Naive thymus-derived CD4-positive, alpha-beta T cell (primary cell): ENCODE results near the gene TCL1A. TPM values are rescaled to one million over a fixed set of nuclear protein-coding genes. Genes with fewer than 3 reads are reported as not detected.

Source experiments
- ATAC-seq: fragments of 150-1000 bp; cut with Tn5 transposase; 2 replicates; pipeline ENCODE4 v1.10.0; 2021; ENCODE audit warnings: mild to moderate bottlenecking, moderate library complexity
- CTCF ChIA-PET: fragments of 350-600 bp; sonication (Branson Sonifier 250); formaldehyde crosslinking; loops from one replicate; lab custom pipeline; 2021; ENCODE audit warnings: antibody characterized with exemption; lab: Charles Lee
- POLR2A ChIA-PET: fragments of 350-600 bp; sonication (Branson Sonifier 250); formaldehyde crosslinking; loops from one replicate; lab custom pipeline; 2021; ENCODE audit warnings: antibody characterized with exemption, inconsistent platforms; lab: Charles Lee
- DNase-seq, 9 donors: peaks; one replicate each; pipeline versions ENCODE4 v3.0.0 to v3.0.0-alpha.2; 2020 to 2022; ENCODE audit warnings: mixed read lengths in 1 of 9
- H3K27ac ChIP-seq: one replicate; pipeline ENCODE4 v1.7.0; 2013; ENCODE audit warnings: mild to moderate bottlenecking, low read depth, low read length, moderate library complexity
- H3K27me3 ChIP-seq, 2 donors: one replicate each; pipeline ENCODE4 v1.7.0; 2013; ENCODE audit warnings: low read length in 2 of 2, mild to moderate bottlenecking in 2 of 2, moderate library complexity in 2 of 2; ENCODE audit not compliant: control insufficient read depth in 2 of 2, insufficient read depth in 2 of 2
- H3K36me3 ChIP-seq, 3 experiments: 1 replicate in 2 of 3; 2 replicates in 1 of 3; pipeline ENCODE4 v1.7.0; 2013; ENCODE audit warnings: low read length in 3 of 3, mild to moderate bottlenecking in 3 of 3, moderate library complexity in 1 of 3; ENCODE audit not compliant: insufficient read depth in 3 of 3, control insufficient read depth in 2 of 3
- H3K4me1 ChIP-seq, 2 donors: one replicate each; pipeline ENCODE4 v1.7.0; 2013; ENCODE audit warnings: low read length in 2 of 2, mild to moderate bottlenecking in 2 of 2, moderate library complexity in 1 of 2; ENCODE audit not compliant: control insufficient read depth in 2 of 2, insufficient read depth in 2 of 2
- H3K4me3 ChIP-seq: 2 replicates; pipeline ENCODE4 v1.7.0; 2013; ENCODE audit warnings: mild to moderate bottlenecking, low read length
- H3K9me3 ChIP-seq, 3 experiments: 1 replicate in 2 of 3; 2 replicates in 1 of 3; pipeline ENCODE4 v1.7.0; 2013; ENCODE audit warnings: low read length in 3 of 3; ENCODE audit not compliant: control insufficient read depth in 2 of 3
- H3K27ac Mint-ChIP-seq, 9 donors: one replicate each; pipeline ENCODE4 v1.8.0; 2020 to 2022; ENCODE audit warnings: mixed read lengths in 9 of 9, mild to moderate bottlenecking in 8 of 9, moderate library complexity in 5 of 9, inconsistent platforms in 2 of 9
- H3K27me3 Mint-ChIP-seq, 5 donors: one replicate each; pipeline ENCODE4 v1.8.0; 2021 to 2022; ENCODE audit warnings: mixed read lengths in 5 of 5, mild to moderate bottlenecking in 1 of 5
- H3K36me3 Mint-ChIP-seq, 5 donors: one replicate each; pipeline ENCODE4 v1.8.0; 2020 to 2022; ENCODE audit warnings: mixed read lengths in 5 of 5, mild to moderate bottlenecking in 3 of 5, inconsistent platforms in 1 of 5
- H3K4me1 Mint-ChIP-seq, 7 donors: one replicate each; pipeline ENCODE4 v1.8.0; 2020 to 2022; ENCODE audit warnings: mixed read lengths in 7 of 7, mild to moderate bottlenecking in 3 of 7, inconsistent platforms in 1 of 7
- H3K4me3 Mint-ChIP-seq, 10 donors: one replicate each; pipeline ENCODE4 v1.8.0; 2020 to 2022; ENCODE audit warnings: mild to moderate bottlenecking in 10 of 10, mixed read lengths in 10 of 10, moderate library complexity in 6 of 10, inconsistent platforms in 2 of 10
- H3K9me3 Mint-ChIP-seq, 11 donors: one replicate each; pipeline ENCODE4 v1.8.0; 2020 to 2022; ENCODE audit warnings: mixed read lengths in 11 of 11, mild to moderate bottlenecking in 4 of 11, inconsistent platforms in 1 of 11, moderate library complexity in 1 of 11
- intact Hi-C, 2 donors: fragments of 100-400 bp; cut with micrococcal nuclease; formaldehyde crosslinking; loops; one replicate each; pipeline ENCODE4 v1.15.1; 2023
- polyA plus RNA-seq, 2 donors: library from polyadenylated mRNA; unstranded; fragments of 300-500 nt; fragmentation: Illumina TruSeq; gene quantifications; one replicate each; pipeline ENCODE4 v1.2.3, GENCODE V29; 2021
- total RNA-seq, 6 experiments: library from RNA in 5 of 6; stranded (reverse) in 5 of 6; gene quantifications; 1 replicate in 5 of 6; 2 replicates in 1 of 6; pipeline ENCODE4 v1.2.3 and lab custom pipeline; 2021 to 2026

The TCL1A gene
- total and polyA plus RNA-seq, 7 experiments from 2014 or later = 0.42 to 4.9 (median 0.92) TPM; not detected in 2

DNA sequence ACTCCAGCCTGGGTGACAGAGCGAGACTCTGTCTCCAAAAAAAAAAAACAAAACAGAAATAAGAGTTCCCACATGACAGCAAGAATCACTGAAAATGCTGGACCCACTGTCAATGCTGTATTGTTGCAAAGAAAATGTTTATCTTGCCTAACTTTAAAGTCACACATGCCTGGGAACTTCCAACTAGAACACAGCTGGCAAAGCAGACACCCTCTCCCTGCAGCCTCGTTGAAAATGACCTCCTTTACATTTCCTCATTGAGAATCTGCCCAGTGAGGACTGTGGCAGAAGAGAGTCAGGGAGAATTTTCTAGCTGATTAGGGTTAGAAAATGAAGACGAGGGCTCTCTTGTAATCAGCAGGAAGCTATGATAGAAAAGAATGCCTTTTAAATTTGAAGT is 42.8 kb upstream of the TCL1A start:
- no peak overlapping the region for H3K27ac ChIP-seq
- H3K4me1 ChIP-seq = no peaks in the 10 kb centered on the region
- no peaks in the 10 kb centered on the region for H3K9me3 ChIP-seq
- Mint-ChIP-seq H3K27ac (no peak overlapping the region), H3K27me3 (peaks cover 8 to 40% (median 32%) of the 10 kb centered on the region in 5 donors), H3K4me1 (no peaks in the 10 kb centered on the region), H3K9me3 (peaks cover 0 to 5% (median 0%) of the 10 kb centered on the region in 11 donors), H3K4me3 (no peak overlapping the region), H3K36me3 (no peaks in the 10 kb centered on the region)
- ATAC-seq = no peak
- CTCF ChIA-PET = no interaction called here
- no peak for DNase-seq
- POLR2A ChIA-PET = no interaction called here
- H3K27me3 ChIP-seq = no peaks in the 10 kb centered on the region
- no peaks in the 10 kb centered on the region for H3K36me3 ChIP-seq
- H3K4me3 ChIP-seq = no peak overlapping the region
- intact Hi-C loops = no loop called here

DNA sequence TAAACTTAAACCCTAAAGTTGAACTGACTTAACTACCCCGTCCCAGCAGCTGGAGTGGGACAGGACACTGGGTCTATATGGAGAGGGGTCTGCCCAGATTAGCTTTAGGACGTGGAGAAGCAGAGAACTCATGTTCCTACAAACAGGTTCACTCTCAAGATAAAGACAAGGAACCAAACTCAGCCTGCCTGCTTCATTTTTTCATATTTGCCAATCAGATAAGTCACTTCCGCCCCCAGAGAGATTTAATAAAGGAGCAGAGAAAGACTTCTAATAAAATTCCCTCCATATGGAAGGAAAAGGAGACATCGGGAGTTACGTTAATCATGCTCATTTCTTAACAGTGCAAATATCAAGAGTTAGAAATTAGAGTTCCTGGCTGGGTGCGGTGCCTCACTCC is 42.2 kb upstream of the TCL1A start:
- CTCF ChIA-PET = interaction anchor here (1.1 kb wide), 1 partner anchor 19 kb away, joined by 3 read pairs; no protein-coding TSS in a partner anchor
- Mint-ChIP-seq H3K27me3 (peaks cover 5 to 35% (median 26%) of the 10 kb centered on the region in 5 donors), H3K4me1 (no peaks in the 10 kb centered on the region), H3K27ac (no peak overlapping the region), H3K9me3 (peaks cover 0 to 5% (median 0%) of the 10 kb centered on the region in 11 donors), H3K36me3 (no peaks in the 10 kb centered on the region), H3K4me3 (no peak overlapping the region)
- no peaks in the 10 kb centered on the region for H3K27me3 ChIP-seq
- no peak for ATAC-seq
- H3K4me3 ChIP-seq = no peak overlapping the region
- DNase-seq = no peak
- H3K27ac ChIP-seq = no peak overlapping the region
- intact Hi-C loops = no loop called here
- POLR2A ChIA-PET = no interaction called here
- H3K36me3 ChIP-seq = no peaks in the 10 kb centered on the region
- no peaks in the 10 kb centered on the region for H3K9me3 ChIP-seq
- no peaks in the 10 kb centered on the region for H3K4me1 ChIP-seq

GRCh38 chr14:95741781-95742180 is 27.9 kb upstream of the TCL1A start:
- no peak overlapping the region for H3K27ac Mint-ChIP-seq
- H3K36me3 ChIP-seq = no peaks in the 10 kb centered on the region
- H3K4me1 Mint-ChIP-seq = peaks cover 5 to 17% (median 11%) of the 10 kb centered on the region in 7 donors
- peaks cover 3 to 11% (median 6%) of the 10 kb centered on the region in 5 donors for H3K36me3 Mint-ChIP-seq
- H3K27me3 Mint-ChIP-seq = peaks cover 0 to 6% (median 0%) of the 10 kb centered on the region in 5 donors
- DNase-seq (no peak), ATAC-seq (no peak)
- H3K4me1 ChIP-seq = peaks cover 0 to 10% of the 10 kb centered on the region in 2 donors
- no peak overlapping the region for H3K27ac ChIP-seq
- intact Hi-C loops = no loop called here
- peaks cover 6 to 27% (median 12%) of the 10 kb centered on the region in 11 donors for H3K9me3 Mint-ChIP-seq
- ChIA-PET POLR2A (no interaction called here), CTCF (no interaction called here)
- no peaks in the 10 kb centered on the region for H3K27me3 ChIP-seq
- H3K9me3 ChIP-seq = peaks cover 0 to 15% (median 0%) of the 10 kb centered on the region in 3 experiments
- no peak overlapping the region for H3K4me3 ChIP-seq
- no peak overlapping the region for H3K4me3 Mint-ChIP-seq

GRCh38 chr14:95741038-95741490 is 27.1 kb upstream of the TCL1A start:
- intact Hi-C loops = no loop called here
- H3K27me3 ChIP-seq = no peaks in the 10 kb centered on the region
- H3K4me3 Mint-ChIP-seq = no peak overlapping the region
- no peak overlapping the region for H3K27ac ChIP-seq
- ChIA-PET POLR2A (no interaction called here), CTCF (no interaction called here)
- peaks cover 0 to 10% of the 10 kb centered on the region in 2 donors for H3K4me1 ChIP-seq
- peaks cover 5 to 17% (median 11%) of the 10 kb centered on the region in 7 donors for H3K4me1 Mint-ChIP-seq
- H3K9me3 ChIP-seq = peaks cover 0 to 15% (median 0%) of the 10 kb centered on the region in 3 experiments
- DNase-seq (no peak), ATAC-seq (no peak)
- H3K36me3 ChIP-seq = no peaks in the 10 kb centered on the region
- H3K27me3 Mint-ChIP-seq = peaks cover 0 to 8% (median 0%) of the 10 kb centered on the region in 5 donors
- peaks cover 6 to 31% (median 12%) of the 10 kb centered on the region in 11 donors for H3K9me3 Mint-ChIP-seq
- peaks cover 3 to 11% (median 6%) of the 10 kb centered on the region in 5 donors for H3K36me3 Mint-ChIP-seq
- H3K27ac Mint-ChIP-seq = no peak overlapping the region
- H3K4me3 ChIP-seq = no peak overlapping the region

DNA sequence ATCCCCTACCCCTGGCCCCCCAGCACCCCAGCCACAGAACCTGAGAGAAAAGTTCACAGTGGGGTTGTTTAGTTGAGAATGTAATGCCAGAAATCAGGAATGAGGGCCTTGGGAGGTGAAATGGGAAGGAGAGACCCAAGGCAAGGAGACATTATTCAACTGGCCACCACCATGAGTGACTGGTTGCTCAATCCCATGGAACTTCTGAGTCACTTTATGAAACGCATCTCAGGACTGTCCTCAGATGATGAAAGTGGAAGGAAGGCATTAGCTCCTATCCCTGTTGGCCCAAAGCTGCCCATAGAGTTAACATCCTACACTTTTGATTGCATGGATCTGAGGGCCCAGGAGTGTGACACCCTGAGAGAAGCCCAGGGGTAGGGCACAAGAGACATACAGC is 25.4 kb upstream of the TCL1A start:
- POLR2A ChIA-PET = no interaction called here
- intact Hi-C loops = no loop called here

DNA sequence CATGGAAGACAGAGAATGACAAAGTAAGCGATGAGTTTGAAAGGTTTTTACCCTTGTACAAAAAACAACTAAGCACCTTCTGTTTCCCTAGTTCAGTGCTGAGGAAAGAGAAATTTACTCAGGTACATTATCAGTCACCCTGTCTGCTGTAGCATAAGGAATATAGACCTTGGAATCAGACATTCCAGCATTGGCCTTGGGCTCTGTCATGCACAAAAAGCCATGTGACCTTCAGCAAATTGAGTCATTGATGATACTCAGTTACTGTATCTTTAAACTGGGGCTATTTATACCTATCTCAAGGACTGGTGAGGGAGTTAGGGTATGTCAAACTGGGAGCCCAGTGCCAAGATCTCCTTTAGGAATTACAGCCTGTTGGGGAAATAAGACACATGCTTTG is 19.3 kb upstream of the TCL1A start:
- POLR2A ChIA-PET = no interaction called here
- no peak overlapping the region for H3K27ac ChIP-seq
- H3K27me3 ChIP-seq = no peaks in the 10 kb centered on the region

More for the DNA sequence above, 25.4 kb upstream of the TCL1A start:
- H3K36me3 Mint-ChIP-seq = peaks cover 3 to 11% (median 6%) of the 10 kb centered on the region in 5 donors
- peaks cover 5 to 17% (median 11%) of the 10 kb centered on the region in 7 donors for H3K4me1 Mint-ChIP-seq
- peaks cover 0 to 8% (median 3%) of the 10 kb centered on the region in 5 donors for H3K27me3 Mint-ChIP-seq
- H3K4me1 ChIP-seq = peaks cover 0 to 10% of the 10 kb centered on the region in 2 donors
- peak overlapping the region in 3 of 10 donors; percentile 56 to 71 (median 68) for H3K4me3 Mint-ChIP-seq
- no peaks in the 10 kb centered on the region for H3K27me3 ChIP-seq
- no peak for DNase-seq
- no peaks in the 10 kb centered on the region for H3K36me3 ChIP-seq
- H3K4me3 ChIP-seq = no peak overlapping the region
- ATAC-seq = no peak
- H3K27ac Mint-ChIP-seq = peak overlapping the region in 7 of 9 donors; percentile 56 to 95 (median 88)
- peaks cover 0 to 15% (median 0%) of the 10 kb centered on the region in 3 experiments for H3K9me3 ChIP-seq
- CTCF ChIA-PET = no interaction called here
- H3K9me3 Mint-ChIP-seq = peaks cover 6 to 31% (median 13%) of the 10 kb centered on the region in 11 donors
- H3K27ac ChIP-seq = no peak overlapping the region

GRCh38 chr14:95730126-95730525 is 16.2 kb upstream of the TCL1A start:
- intact Hi-C loops = no loop called here

More for the DNA sequence above, 19.3 kb upstream of the TCL1A start:
- Histone ChIP-seq H3K9me3 (peaks cover 0 to 2% (median 0%) of the 10 kb centered on the region in 3 experiments), H3K4me3 (no peak overlapping the region), H3K4me1 (no peaks in the 10 kb centered on the region), H3K36me3 (no peaks in the 10 kb centered on the region)
- Mint-ChIP-seq H3K36me3 (peaks cover 0 to under 1% (median 0%) of the 10 kb centered on the region in 5 donors), H3K27ac (no peak overlapping the region), H3K4me3 (no peak overlapping the region), H3K27me3 (peaks cover 12 to 39% (median 27%) of the 10 kb centered on the region in 5 donors), H3K4me1 (peaks cover 0 to 9% (median 2%) of the 10 kb centered on the region in 7 donors), H3K9me3 (peaks cover 0 to 10% (median 3%) of the 10 kb centered on the region in 11 donors)
- ATAC-seq (no peak), DNase-seq (no peak)
- CTCF ChIA-PET = no interaction called here
- intact Hi-C loops = no loop called here

More at GRCh38 chr14:95730126-95730525, 16.2 kb upstream of the TCL1A start:
- peaks cover 0 to 3% (median 0%) of the 10 kb centered on the region in 11 donors for H3K9me3 Mint-ChIP-seq
- no peak overlapping the region for H3K4me3 Mint-ChIP-seq
- H3K36me3 ChIP-seq = no peaks in the 10 kb centered on the region
- POLR2A ChIA-PET = no interaction called here
- no peaks in the 10 kb centered on the region for H3K4me1 ChIP-seq
- H3K27me3 Mint-ChIP-seq = peaks cover 13 to 58% (median 40%) of the 10 kb centered on the region in 5 donors
- H3K4me3 ChIP-seq = no peak overlapping the region
- H3K9me3 ChIP-seq = no peaks in the 10 kb centered on the region
- no peaks in the 10 kb centered on the region for H3K27me3 ChIP-seq
- H3K4me1 Mint-ChIP-seq = peaks cover 0 to 6% (median 0%) of the 10 kb centered on the region in 7 donors
- CTCF ChIA-PET = no interaction called here
- ATAC-seq (no peak), DNase-seq (no peak)
- H3K27ac Mint-ChIP-seq = no peak overlapping the region
- H3K27ac ChIP-seq = no peak overlapping the region
- peaks cover 0 to 4% (median 0%) of the 10 kb centered on the region in 5 donors for H3K36me3 Mint-ChIP-seq
